NCI-H510A (cell line): ENCODE data around the gene TAF4.

Source experiments
- DNase-seq: peaks from one replicate; lab custom pipeline; 2025; lab: John Stamatoyannopoulos, UW

TAF4 gene

GRCh38 chr20:61941721-61942405, 123.8 kb downstream of the TAF4 start:
- DNase-seq, result no peak

- no peak for DNase-seq
Measured at GRCh38 chr20:61940976-61941720, 124.5 kb downstream of the TAF4 start.

GRCh38 chr20:61940491-61940890, 125.2 kb downstream of the TAF4 start:
- no peak for DNase-seq

GRCh38 chr20:61939691-61940360, 125.9 kb downstream of the TAF4 start:
- no peak for DNase-seq

DNA sequence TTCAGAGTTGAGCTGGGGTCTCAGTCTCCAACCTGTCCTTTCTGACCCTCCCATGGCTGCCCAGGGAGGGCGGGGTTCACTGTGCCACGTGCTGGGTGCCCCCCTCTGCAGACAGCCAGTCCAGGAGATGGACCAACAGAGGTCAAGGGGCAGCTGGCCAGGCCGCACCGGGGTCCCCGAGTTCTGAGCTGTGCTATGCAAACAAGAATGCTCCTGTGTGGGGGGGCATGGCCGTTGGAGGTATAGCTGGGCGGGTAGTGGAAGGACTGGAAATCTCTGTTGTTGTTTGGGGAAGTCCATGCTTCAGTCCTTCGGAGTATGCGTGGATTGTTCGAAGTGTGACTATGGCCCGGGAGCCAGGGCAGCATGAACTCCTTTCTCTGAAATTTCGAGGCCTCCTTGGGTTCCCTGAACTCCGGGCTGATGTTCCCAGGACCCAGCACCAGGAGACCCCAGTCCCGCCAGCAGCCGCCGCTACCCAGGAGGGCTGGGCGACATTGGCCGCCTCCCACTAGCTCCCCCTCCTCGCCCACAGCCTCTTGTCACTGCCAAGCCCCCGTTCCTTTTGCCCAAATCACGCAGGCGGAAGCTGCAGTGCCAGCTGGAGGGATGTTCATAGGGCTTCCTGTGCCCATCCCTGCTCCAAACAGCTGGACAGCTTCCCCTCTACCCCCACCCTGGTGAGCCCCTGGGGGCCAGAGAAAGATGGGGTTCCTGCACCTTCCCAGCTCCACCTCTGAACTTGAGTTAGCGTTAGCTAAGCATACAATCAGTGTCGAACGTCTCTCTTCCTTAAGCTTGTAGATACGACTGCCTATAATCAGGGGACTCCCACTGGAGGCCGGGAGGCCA, 126.6 kb downstream of the TAF4 start:
- DNase-seq, result no peak

GRCh38 chr20:61937963-61938838, 127.5 kb downstream of the TAF4 start:
- no peak for DNase-seq

DNA sequence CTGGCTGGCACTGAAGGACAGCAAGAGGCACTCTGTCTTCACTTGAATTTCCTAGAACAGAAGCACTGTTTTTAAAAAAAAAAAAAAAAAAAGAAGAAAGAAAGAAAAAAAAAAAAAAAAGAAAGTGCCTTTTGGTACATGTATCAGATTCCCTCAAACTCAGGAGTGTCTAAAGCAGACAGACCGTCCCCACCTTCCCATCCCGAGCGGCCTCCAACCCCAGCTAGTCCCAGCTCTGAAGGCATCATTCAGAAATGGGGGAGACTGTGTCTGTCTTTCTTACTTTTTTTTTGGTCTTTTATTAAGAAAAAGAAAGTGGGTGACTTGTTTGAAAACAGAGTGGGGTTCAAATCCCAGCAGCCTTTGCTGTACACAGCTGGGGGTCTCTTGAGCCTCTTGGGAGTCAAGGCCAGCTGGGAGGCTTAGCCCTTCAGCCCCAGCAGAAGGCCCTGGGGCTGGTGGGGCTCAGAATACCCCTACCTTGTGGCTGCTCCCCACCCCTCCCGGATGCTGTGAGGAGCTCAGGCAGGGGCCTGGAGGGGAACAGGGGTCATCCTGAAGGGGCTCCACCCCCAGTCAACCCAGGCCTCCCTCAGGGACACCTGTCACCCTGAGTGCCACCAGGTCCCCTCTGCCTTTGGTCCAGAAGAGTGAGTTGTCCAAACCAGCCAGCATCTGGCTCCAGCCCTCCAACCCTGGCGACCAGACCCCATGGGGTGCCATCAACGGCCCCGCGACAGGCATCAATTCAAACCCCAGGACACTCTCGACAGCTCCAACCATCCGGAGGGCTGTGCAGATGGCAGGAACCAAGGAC, 128.3 kb downstream of the TAF4 start:
- DNase-seq, result no peak

- DNase-seq, result no peak
Measured at GRCh38 chr20:61936701-61937131, 129.0 kb downstream of the TAF4 start.

- DNase-seq, result no peak
Measured at GRCh38 chr20:61935926-61936700, 129.6 kb downstream of the TAF4 start.

DNA sequence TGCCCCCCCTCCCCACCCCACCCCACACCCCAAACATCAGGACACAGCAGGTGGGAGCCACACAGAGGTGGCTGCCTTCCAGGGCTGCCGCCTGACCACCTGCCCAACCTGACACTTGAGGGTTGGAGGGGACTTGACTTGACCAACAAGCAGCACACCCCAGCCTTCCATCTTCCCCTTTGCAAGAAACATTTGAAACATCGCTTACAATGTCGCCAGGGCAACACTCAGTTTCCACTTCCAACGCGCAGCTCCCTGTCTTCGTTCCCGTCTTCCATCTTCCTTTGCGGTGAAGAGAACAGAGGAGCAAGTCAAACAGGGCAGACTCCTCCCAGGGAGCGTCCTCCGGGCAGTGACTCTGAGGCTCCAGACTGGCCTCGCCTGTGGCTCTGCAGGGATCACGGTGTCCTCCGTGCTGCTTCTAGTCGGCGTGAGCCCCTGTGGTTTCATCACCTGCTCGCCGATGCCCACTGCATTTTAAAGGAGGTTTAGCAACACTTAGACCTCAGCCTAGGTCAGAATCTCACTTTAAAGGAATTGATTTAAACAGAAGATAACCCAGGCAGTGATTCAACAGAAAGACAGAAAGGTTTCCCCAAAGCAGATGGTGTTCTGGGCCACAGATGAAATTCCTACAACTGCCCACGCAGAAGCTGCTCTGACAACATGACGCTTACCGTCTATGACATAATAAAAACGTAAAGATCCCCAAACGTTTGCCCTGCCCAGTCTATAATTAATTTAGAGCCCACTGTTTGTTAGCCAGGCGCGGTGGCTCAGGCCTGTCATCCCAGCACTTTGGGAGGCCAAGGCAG, 130.8 kb downstream of the TAF4 start:
- DNase-seq, result no peak

DNA sequence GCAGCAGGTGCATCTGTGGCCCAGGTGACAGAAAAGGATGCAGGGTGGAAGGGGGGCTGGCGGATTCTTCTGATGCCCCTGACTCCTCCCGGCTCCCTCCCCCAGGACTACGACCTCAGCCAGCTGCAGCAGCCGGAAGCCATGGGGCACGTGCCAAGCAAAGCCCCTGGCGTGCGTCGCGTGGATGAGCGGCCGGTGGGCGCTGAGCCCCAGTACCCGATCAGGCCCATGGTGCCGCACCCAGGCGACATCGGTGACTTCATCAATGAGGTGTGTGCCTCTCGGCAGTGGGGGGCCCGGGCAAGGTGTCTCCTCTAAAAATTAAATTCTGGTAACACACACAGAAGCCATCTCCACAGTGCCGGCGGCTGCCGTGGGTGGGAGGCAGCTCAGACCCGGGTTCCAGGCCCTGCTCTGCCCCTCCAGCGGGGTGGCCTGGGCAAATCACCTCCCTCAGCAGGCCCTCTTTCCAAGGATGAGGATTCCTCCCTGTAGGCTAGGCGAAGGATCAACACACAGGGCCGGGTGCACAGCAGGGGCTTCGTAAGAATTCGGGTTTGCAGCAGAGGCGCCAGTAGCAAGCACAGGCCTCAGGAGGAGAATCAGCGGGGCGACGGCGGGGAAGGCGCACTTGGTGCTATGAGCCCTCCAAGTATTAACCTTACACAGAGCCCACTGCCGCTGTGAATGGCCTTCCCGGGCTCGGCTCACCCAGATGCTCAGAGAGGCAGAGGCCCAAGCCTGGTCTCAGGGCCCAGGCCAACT, 131.5 kb downstream of the TAF4 start:
- DNase-seq, result no peak

DNA sequence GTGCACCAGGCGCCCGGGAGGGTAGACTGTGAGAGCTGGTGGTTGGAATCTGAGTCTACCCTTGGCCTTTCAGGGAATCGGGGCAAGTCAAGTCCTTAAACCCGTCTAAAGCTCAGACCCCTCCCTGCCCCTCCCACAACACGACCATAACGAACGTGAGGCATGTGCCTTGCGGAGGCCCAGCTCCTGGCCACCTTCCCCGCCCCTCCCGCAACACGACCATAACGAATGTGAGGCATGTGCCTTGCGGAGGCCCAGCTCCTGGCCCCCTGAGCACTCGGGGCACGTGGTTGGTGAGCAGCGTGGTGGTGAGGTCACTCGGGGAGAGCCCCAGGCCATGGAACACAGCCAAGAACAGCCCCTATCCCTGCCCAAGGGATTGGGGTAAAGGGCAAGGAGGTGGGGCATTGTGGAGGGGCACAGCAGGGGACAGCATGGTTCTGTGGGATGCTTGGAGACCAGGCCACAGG, 132.2 kb downstream of the TAF4 start:
- DNase-seq, result no peak

GRCh38 chr20:61932711-61933480, 132.8 kb downstream of the TAF4 start:
- DNase-seq, result no peak

- DNase-seq, result no peak
Measured at GRCh38 chr20:61932199-61932592, 133.5 kb downstream of the TAF4 start.

- DNase-seq, result no peak
Measured at GRCh38 chr20:61931476-61932198, 134.0 kb downstream of the TAF4 start.

GRCh38 chr20:61930776-61931475, 134.8 kb downstream of the TAF4 start:
- DNase-seq, result no peak
